ENCODE measurements around the gene CNTNAP5.

The CNTNAP5 gene

GRCh38 chr2:124149571-124149970 lies 124.5 kb downstream of the CNTNAP5 start:
- no peaks in the 10 kb centered on the region for H3K27me3 Mint-ChIP-seq (ENCODE audit: low read depth)
- no peak overlapping the region for H3K4me3 Mint-ChIP-seq
- no peak for DNase-seq (ENCODE audit: low spot score)
- no peaks in the 10 kb centered on the region for H3K4me1 Mint-ChIP-seq (ENCODE audit: low read depth)
- no peaks in the 10 kb centered on the region for H3K36me3 Mint-ChIP-seq (ENCODE audit: low read depth)
- peaks cover 16% of the 10 kb centered on the region for H3K9me3 Mint-ChIP-seq
- H3K27ac Mint-ChIP-seq, result no peak overlapping the region

GRCh38 chr2:124151691-124152090 lies 126.6 kb downstream of the CNTNAP5 start:
- H3K36me3 Mint-ChIP-seq (ENCODE audit: low read depth), result no peaks in the 10 kb centered on the region
- no peaks in the 10 kb centered on the region for H3K4me1 Mint-ChIP-seq (ENCODE audit: low read depth)
- H3K27me3 Mint-ChIP-seq (ENCODE audit: low read depth), result no peaks in the 10 kb centered on the region
- DNase-seq (ENCODE audit: low spot score), result no peak
- no peak overlapping the region for H3K27ac Mint-ChIP-seq
- peaks cover 20% of the 10 kb centered on the region for H3K9me3 Mint-ChIP-seq
- H3K4me3 Mint-ChIP-seq, result no peak overlapping the region

GRCh38 chr2:124153713-124154112 lies 128.6 kb downstream of the CNTNAP5 start:
- Mint-ChIP-seq H3K4me3 (no peak overlapping the region), H3K36me3 (ENCODE audit: low read depth) (no peaks in the 10 kb centered on the region), H3K9me3 (peaks cover 15% of the 10 kb centered on the region), H3K27me3 (ENCODE audit: low read depth) (no peaks in the 10 kb centered on the region), H3K27ac (no peak overlapping the region), H3K4me1 (ENCODE audit: low read depth) (no peaks in the 10 kb centered on the region)
- DNase-seq (ENCODE audit: low spot score), result no peak

GRCh38 chr2:124159166-124159565 lies 134.1 kb downstream of the CNTNAP5 start:
- Mint-ChIP-seq H3K4me3 (no peak overlapping the region), H3K36me3 (ENCODE audit: low read depth) (no peaks in the 10 kb centered on the region), H3K9me3 (peaks cover 15% of the 10 kb centered on the region), H3K4me1 (ENCODE audit: low read depth) (no peaks in the 10 kb centered on the region), H3K27ac (no peak overlapping the region), H3K27me3 (ENCODE audit: low read depth) (no peaks in the 10 kb centered on the region)
- no peak for DNase-seq (ENCODE audit: low spot score)

GRCh38 chr2:124161542-124161941 lies 136.5 kb downstream of the CNTNAP5 start:
- no peak for DNase-seq (ENCODE audit: low spot score)
- Mint-ChIP-seq H3K4me3 (no peak overlapping the region), H3K9me3 (peaks cover 7% of the 10 kb centered on the region), H3K36me3 (ENCODE audit: low read depth) (no peaks in the 10 kb centered on the region), H3K27me3 (ENCODE audit: low read depth) (no peaks in the 10 kb centered on the region), H3K27ac (no peak overlapping the region), H3K4me1 (ENCODE audit: low read depth) (no peaks in the 10 kb centered on the region)

- no peaks in the 10 kb centered on the region for H3K4me1 Mint-ChIP-seq (ENCODE audit: low read depth)
- no peak overlapping the region for H3K4me3 Mint-ChIP-seq
- no peak overlapping the region for H3K27ac Mint-ChIP-seq
- H3K27me3 Mint-ChIP-seq (ENCODE audit: low read depth), result no peaks in the 10 kb centered on the region
- H3K9me3 Mint-ChIP-seq, result peaks cover 7% of the 10 kb centered on the region
- DNase-seq (ENCODE audit: low spot score), result no peak
- no peaks in the 10 kb centered on the region for H3K36me3 Mint-ChIP-seq (ENCODE audit: low read depth)
Measured at GRCh38 chr2:124162256-124162655, 137.2 kb downstream of the CNTNAP5 start.

- Mint-ChIP-seq H3K36me3 (ENCODE audit: low read depth) (no peaks in the 10 kb centered on the region), H3K4me3 (no peak overlapping the region), H3K9me3 (peaks cover 8% of the 10 kb centered on the region), H3K4me1 (ENCODE audit: low read depth) (no peaks in the 10 kb centered on the region), H3K27me3 (ENCODE audit: low read depth) (no peaks in the 10 kb centered on the region), H3K27ac (no peak overlapping the region)
- DNase-seq (ENCODE audit: low spot score), result no peak
Measured at GRCh38 chr2:124163840-124164239, 138.8 kb downstream of the CNTNAP5 start.

- Mint-ChIP-seq H3K27me3 (ENCODE audit: low read depth) (no peaks in the 10 kb centered on the region), H3K4me1 (ENCODE audit: low read depth) (no peaks in the 10 kb centered on the region), H3K9me3 (peaks cover 16% of the 10 kb centered on the region), H3K4me3 (no peak overlapping the region), H3K27ac (no peak overlapping the region), H3K36me3 (ENCODE audit: low read depth) (no peaks in the 10 kb centered on the region)
- no peak for DNase-seq (ENCODE audit: low spot score)
Measured at GRCh38 chr2:124165698-124166097, 140.6 kb downstream of the CNTNAP5 start.

- H3K4me3 Mint-ChIP-seq, result no peak overlapping the region
- DNase-seq (ENCODE audit: low spot score), result no peak
- H3K4me1 Mint-ChIP-seq (ENCODE audit: low read depth), result no peaks in the 10 kb centered on the region
- no peaks in the 10 kb centered on the region for H3K36me3 Mint-ChIP-seq (ENCODE audit: low read depth)
- no peaks in the 10 kb centered on the region for H3K27me3 Mint-ChIP-seq (ENCODE audit: low read depth)
- no peak overlapping the region for H3K27ac Mint-ChIP-seq
- peaks cover 20% of the 10 kb centered on the region for H3K9me3 Mint-ChIP-seq
Measured at GRCh38 chr2:124171472-124172063, 146.5 kb downstream of the CNTNAP5 start.

GRCh38 chr2:124178719-124179118 lies 153.6 kb downstream of the CNTNAP5 start:
- no peak for DNase-seq (ENCODE audit: low spot score)
- Mint-ChIP-seq H3K36me3 (ENCODE audit: low read depth) (no peaks in the 10 kb centered on the region), H3K9me3 (peaks cover 23% of the 10 kb centered on the region), H3K4me1 (ENCODE audit: low read depth) (no peaks in the 10 kb centered on the region), H3K4me3 (no peak overlapping the region), H3K27ac (no peak overlapping the region), H3K27me3 (ENCODE audit: low read depth) (no peaks in the 10 kb centered on the region)

- no peak overlapping the region for H3K4me3 Mint-ChIP-seq
- H3K27ac Mint-ChIP-seq, result no peak overlapping the region
- no peaks in the 10 kb centered on the region for H3K36me3 Mint-ChIP-seq (ENCODE audit: low read depth)
- no peaks in the 10 kb centered on the region for H3K4me1 Mint-ChIP-seq (ENCODE audit: low read depth)
- H3K27me3 Mint-ChIP-seq (ENCODE audit: low read depth), result no peaks in the 10 kb centered on the region
- no peak for DNase-seq (ENCODE audit: low spot score)
- peaks cover 24% of the 10 kb centered on the region for H3K9me3 Mint-ChIP-seq
Measured at GRCh38 chr2:124180635-124181034, 155.5 kb downstream of the CNTNAP5 start.

GRCh38 chr2:124186801-124187200 lies 161.7 kb downstream of the CNTNAP5 start:
- Mint-ChIP-seq H3K4me3 (no peak overlapping the region), H3K27ac (no peak overlapping the region), H3K4me1 (ENCODE audit: low read depth) (no peaks in the 10 kb centered on the region), H3K9me3 (peaks cover 12% of the 10 kb centered on the region), H3K36me3 (ENCODE audit: low read depth) (no peaks in the 10 kb centered on the region), H3K27me3 (ENCODE audit: low read depth) (no peaks in the 10 kb centered on the region)
- no peak for DNase-seq (ENCODE audit: low spot score)

- Mint-ChIP-seq H3K9me3 (peaks cover 17% of the 10 kb centered on the region), H3K4me1 (ENCODE audit: low read depth) (no peaks in the 10 kb centered on the region), H3K27ac (no peak overlapping the region), H3K27me3 (ENCODE audit: low read depth) (no peaks in the 10 kb centered on the region), H3K36me3 (ENCODE audit: low read depth) (no peaks in the 10 kb centered on the region), H3K4me3 (no peak overlapping the region)
- DNase-seq (ENCODE audit: low spot score), result no peak
Measured at GRCh38 chr2:124187948-124188347, 162.9 kb downstream of the CNTNAP5 start.

GRCh38 chr2:124193706-124194105 lies 168.6 kb downstream of the CNTNAP5 start:
- Mint-ChIP-seq H3K27ac (no peak overlapping the region), H3K4me1 (ENCODE audit: low read depth) (no peaks in the 10 kb centered on the region), H3K4me3 (no peak overlapping the region), H3K27me3 (ENCODE audit: low read depth) (no peaks in the 10 kb centered on the region), H3K36me3 (ENCODE audit: low read depth) (no peaks in the 10 kb centered on the region), H3K9me3 (peaks cover 16% of the 10 kb centered on the region)
- no peak for DNase-seq (ENCODE audit: low spot score)

- no peaks in the 10 kb centered on the region for H3K36me3 Mint-ChIP-seq (ENCODE audit: low read depth)
- H3K4me1 Mint-ChIP-seq (ENCODE audit: low read depth), result no peaks in the 10 kb centered on the region
Measured at GRCh38 chr2:124201713-124202112, 176.6 kb downstream of the CNTNAP5 start.

More at GRCh38 chr2:124201713-124202112, 176.6 kb downstream of the CNTNAP5 start:
- H3K9me3 Mint-ChIP-seq, result peaks cover 39% of the 10 kb centered on the region
- H3K27ac Mint-ChIP-seq, result no peak overlapping the region
- DNase-seq (ENCODE audit: low spot score), result no peak
- H3K27me3 Mint-ChIP-seq (ENCODE audit: low read depth), result no peaks in the 10 kb centered on the region
- H3K4me3 Mint-ChIP-seq, result no peak overlapping the region
